NCI-H446 treated with DMSO at 0.1 percent for 48 hours (cell line): ENCODE results near the gene ZNF441.
A peak's percentile ranks its signal among the peaks of the same experiment; 100 is the strongest.
"Not testable (repeated sequence)": the region's sequence is repeated elsewhere in the genome, so short reads cannot be mapped to it uniquely, and the experiment has no call there.

ENCODE experiments used
- DNase-seq: peaks from one replicate; lab custom pipeline; 2025; lab: John Stamatoyannopoulos, UW

ZNF441 gene

GRCh38 chr19:11766597-11767591 lies at the start of gene ZNF441:
ZNF441 (plus strand) TSS chr19:11767000; CDS start chr19:11767194, 194 bp downstream.
- DNase-seq: peak; percentile 65

GRCh38 chr19:11721681-11722080 lies 45.1 kb upstream of the ZNF441 start:
- no peak for DNase-seq

GRCh38 chr19:11722414-11722813 lies 44.4 kb upstream of the ZNF441 start:
- DNase-seq: no peak

GRCh38 chr19:11729586-11729985 lies 37.2 kb upstream of the ZNF441 start:
- DNase-seq: no peak

GRCh38 chr19:11735375-11735774 lies 31.4 kb upstream of the ZNF441 start:
- no peak for DNase-seq

GRCh38 chr19:11736696-11737095 lies 30.1 kb upstream of the ZNF441 start:
- no peak for DNase-seq

GRCh38 chr19:11737964-11738745 lies 28.6 kb upstream of the ZNF441 start:
- no peak for DNase-seq

GRCh38 chr19:11738746-11739620 lies 27.8 kb upstream of the ZNF441 start, which contains the start of gene ZNF823:
ZNF823 (minus strand) TSS chr19:11738946; CDS start chr19:11738819, 127 bp downstream.
- DNase-seq: peak; percentile 96

GRCh38 chr19:11745869-11746268 lies 20.9 kb upstream of the ZNF441 start:
- DNase-seq: no peak

GRCh38 chr19:11747277-11747676 lies 19.5 kb upstream of the ZNF441 start:
- DNase-seq: no peak

- no peak for DNase-seq
Observed at GRCh38 chr19:11749751-11750150, 17.0 kb upstream of the ZNF441 start.

- no peak for DNase-seq
Observed at GRCh38 chr19:11752244-11752736, 14.5 kb upstream of the ZNF441 start.

- DNase-seq: no peak
Observed at GRCh38 chr19:11754663-11755062, 12.1 kb upstream of the ZNF441 start.

- no peak for DNase-seq
Observed at GRCh38 chr19:11756965-11757364, 9.8 kb upstream of the ZNF441 start.

GRCh38 chr19:11759805-11760204 lies 7.0 kb upstream of the ZNF441 start:
- DNase-seq: no peak

GRCh38 chr19:11763117-11763516 lies 3.7 kb upstream of the ZNF441 start:
- DNase-seq: no peak

- DNase-seq: no peak
Observed at GRCh38 chr19:11763611-11764010, 3.2 kb upstream of the ZNF441 start.

GRCh38 chr19:11767633-11768133 lies 883 bp downstream of the ZNF441 start:
- no peak for DNase-seq

- DNase-seq: no peak
Observed at GRCh38 chr19:11769995-11770394, 3.2 kb downstream of the ZNF441 start.

- DNase-seq: not testable (repeated sequence)
Observed at GRCh38 chr19:11771520-11771919, 4.7 kb downstream of the ZNF441 start.

- DNase-seq: not testable (repeated sequence)
Observed at GRCh38 chr19:11776669-11777068, 9.9 kb downstream of the ZNF441 start.
